ENCODE measurements around the gene PDZRN4.

PDZRN4 gene

DNA sequence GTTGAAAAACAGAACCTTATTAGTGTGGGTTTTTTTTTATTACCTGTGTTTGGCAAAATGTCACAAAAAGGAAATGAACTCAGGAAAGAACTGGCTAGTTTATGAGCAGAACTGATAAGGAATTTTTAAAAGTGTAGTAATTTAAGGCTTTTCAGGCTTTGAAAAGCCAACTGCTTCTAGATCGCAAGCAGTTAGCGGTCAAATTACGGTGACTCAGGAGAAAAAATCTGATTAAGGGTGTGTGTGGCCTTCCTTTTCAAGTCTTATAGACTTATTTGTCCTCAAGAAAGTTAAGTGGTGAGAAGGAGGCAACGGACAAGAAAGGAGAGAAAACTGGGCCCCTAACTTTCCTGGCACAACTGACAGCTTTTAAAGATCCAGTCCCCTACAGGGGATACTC lies 33.4 kb downstream of the PDZRN4 start:
- no peak for TF ChIP-seq SPI1 (IDR thresholded peaks at IDR 0.05; ENCODE audit: borderline replicate concordance, low read depth)
- no peak for TF ChIP-seq POLR2AphosphoS5 (IDR thresholded peaks at IDR 0.05; ENCODE audit: low read depth)
- no peak for TF ChIP-seq GABPA (IDR thresholded peaks at IDR 0.05; ENCODE audit: low read depth)
- TF ChIP-seq, protein P1, sequence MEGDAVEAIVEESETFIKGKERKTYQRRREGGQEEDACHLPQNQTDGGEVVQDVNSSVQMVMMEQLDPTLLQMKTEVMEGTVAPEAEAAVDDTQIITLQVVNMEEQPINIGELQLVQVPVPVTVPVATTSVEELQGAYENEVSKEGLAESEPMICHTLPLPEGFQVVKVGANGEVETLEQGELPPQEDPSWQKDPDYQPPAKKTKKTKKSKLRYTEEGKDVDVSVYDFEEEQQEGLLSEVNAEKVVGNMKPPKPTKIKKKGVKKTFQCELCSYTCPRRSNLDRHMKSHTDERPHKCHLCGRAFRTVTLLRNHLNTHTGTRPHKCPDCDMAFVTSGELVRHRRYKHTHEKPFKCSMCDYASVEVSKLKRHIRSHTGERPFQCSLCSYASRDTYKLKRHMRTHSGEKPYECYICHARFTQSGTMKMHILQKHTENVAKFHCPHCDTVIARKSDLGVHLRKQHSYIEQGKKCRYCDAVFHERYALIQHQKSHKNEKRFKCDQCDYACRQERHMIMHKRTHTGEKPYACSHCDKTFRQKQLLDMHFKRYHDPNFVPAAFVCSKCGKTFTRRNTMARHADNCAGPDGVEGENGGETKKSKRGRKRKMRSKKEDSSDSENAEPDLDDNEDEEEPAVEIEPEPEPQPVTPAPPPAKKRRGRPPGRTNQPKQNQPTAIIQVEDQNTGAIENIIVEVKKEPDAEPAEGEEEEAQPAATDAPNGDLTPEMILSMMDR (IDR thresholded peaks at IDR 0.05; ENCODE audit: insufficient read depth, low read length): no peak
- TF ChIP-seq, protein P2, sequence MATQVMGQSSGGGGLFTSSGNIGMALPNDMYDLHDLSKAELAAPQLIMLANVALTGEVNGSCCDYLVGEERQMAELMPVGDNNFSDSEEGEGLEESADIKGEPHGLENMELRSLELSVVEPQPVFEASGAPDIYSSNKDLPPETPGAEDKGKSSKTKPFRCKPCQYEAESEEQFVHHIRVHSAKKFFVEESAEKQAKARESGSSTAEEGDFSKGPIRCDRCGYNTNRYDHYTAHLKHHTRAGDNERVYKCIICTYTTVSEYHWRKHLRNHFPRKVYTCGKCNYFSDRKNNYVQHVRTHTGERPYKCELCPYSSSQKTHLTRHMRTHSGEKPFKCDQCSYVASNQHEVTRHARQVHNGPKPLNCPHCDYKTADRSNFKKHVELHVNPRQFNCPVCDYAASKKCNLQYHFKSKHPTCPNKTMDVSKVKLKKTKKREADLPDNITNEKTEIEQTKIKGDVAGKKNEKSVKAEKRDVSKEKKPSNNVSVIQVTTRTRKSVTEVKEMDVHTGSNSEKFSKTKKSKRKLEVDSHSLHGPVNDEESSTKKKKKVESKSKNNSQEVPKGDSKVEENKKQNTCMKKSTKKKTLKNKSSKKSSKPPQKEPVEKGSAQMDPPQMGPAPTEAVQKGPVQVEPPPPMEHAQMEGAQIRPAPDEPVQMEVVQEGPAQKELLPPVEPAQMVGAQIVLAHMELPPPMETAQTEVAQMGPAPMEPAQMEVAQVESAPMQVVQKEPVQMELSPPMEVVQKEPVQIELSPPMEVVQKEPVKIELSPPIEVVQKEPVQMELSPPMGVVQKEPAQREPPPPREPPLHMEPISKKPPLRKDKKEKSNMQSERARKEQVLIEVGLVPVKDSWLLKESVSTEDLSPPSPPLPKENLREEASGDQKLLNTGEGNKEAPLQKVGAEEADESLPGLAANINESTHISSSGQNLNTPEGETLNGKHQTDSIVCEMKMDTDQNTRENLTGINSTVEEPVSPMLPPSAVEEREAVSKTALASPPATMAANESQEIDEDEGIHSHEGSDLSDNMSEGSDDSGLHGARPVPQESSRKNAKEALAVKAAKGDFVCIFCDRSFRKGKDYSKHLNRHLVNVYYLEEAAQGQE (IDR thresholded peaks at IDR 0.05; ENCODE audit: insufficient replicate concordance, low read depth): no peak
- Histone ChIP-seq H3K27ac (replicated peaks) (no peak overlapping the region), H3K4me3 (replicated peaks; ENCODE audit: insufficient read depth, low read length) (no peak overlapping the region), H3K27me3 (ENCODE audit: insufficient read depth, poor library complexity, severe bottlenecking) (no peaks in the 10 kb centered on the region)
- DNase-seq (ENCODE audit: low read depth in 1 of 2, low spot score in 1 of 2): no peak

DNA sequence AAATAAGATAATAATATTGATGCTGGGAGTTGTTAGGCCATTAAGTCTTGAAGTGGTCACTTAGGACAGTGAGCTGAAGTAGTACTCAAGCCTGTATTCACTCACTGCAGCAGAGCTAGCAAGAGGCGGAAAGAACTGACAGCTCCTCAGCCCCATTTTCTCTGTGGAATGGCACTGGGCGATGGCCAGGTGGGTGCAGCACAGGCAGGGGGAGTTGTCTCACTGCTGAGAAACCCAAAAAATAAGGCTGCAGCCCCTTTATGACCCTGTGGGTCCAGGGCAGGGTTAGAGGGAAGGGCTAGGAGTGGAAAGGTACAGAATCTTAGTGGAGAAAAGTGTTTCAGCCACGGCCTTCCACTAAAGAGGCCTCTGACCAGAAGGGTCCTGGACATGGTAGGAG lies 35.5 kb downstream of the PDZRN4 start:
- no peak for TF ChIP-seq SPI1 (IDR thresholded peaks at IDR 0.05; ENCODE audit: borderline replicate concordance, low read depth)
- TF ChIP-seq, protein P1 (IDR thresholded peaks at IDR 0.05; ENCODE audit: insufficient read depth, low read length): no peak
- TF ChIP-seq GABPA (IDR thresholded peaks at IDR 0.05; ENCODE audit: low read depth): no peak
- TF ChIP-seq, protein P2 (IDR thresholded peaks at IDR 0.05; ENCODE audit: insufficient replicate concordance, low read depth): no peak
- TF ChIP-seq POLR2AphosphoS5 (IDR thresholded peaks at IDR 0.05; ENCODE audit: low read depth): no peak
- Histone ChIP-seq H3K4me3 (replicated peaks; ENCODE audit: insufficient read depth, low read length) (no peak overlapping the region), H3K27me3 (ENCODE audit: insufficient read depth, poor library complexity, severe bottlenecking) (no peaks in the 10 kb centered on the region), H3K27ac (replicated peaks) (no peak overlapping the region)
- no peak for DNase-seq (ENCODE audit: low read depth in 1 of 2, low spot score in 1 of 2)

DNA sequence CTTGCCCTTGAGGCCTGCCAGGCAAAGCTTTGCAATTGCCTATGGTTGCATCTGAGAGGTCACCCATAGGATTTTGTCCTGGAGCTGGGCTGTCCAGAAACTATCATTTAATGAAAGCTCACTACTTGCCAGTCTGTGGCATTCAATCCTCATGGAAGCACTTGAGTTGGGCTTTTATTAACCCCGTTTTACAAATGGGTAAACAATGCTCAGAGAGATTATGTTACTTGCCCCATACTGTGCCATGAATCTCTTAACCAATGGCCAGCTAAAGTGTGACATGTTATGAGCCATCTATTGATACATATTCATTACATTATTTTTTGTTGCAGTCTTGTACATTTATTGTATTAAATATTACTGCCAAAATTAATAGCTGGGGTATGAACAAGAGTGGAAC lies 35.9 kb downstream of the PDZRN4 start:
- TF ChIP-seq SPI1 (IDR thresholded peaks at IDR 0.05; ENCODE audit: borderline replicate concordance, low read depth) (no peak), GABPA (IDR thresholded peaks at IDR 0.05; ENCODE audit: low read depth) (no peak), POLR2AphosphoS5 (IDR thresholded peaks at IDR 0.05; ENCODE audit: low read depth) (no peak)
- TF ChIP-seq, protein P1 (IDR thresholded peaks at IDR 0.05; ENCODE audit: insufficient read depth, low read length): no peak
- TF ChIP-seq, protein P2 (IDR thresholded peaks at IDR 0.05; ENCODE audit: insufficient replicate concordance, low read depth): no peak
- no peak for DNase-seq (ENCODE audit: low read depth in 1 of 2, low spot score in 1 of 2)
- Histone ChIP-seq H3K27me3 (ENCODE audit: insufficient read depth, poor library complexity, severe bottlenecking) (no peaks in the 10 kb centered on the region), H3K27ac (replicated peaks) (no peak overlapping the region), H3K4me3 (replicated peaks; ENCODE audit: insufficient read depth, low read length) (no peak overlapping the region)
